ENCODE data around the gene MGAT2.
"Not testable (repeated sequence)": the region's sequence is repeated elsewhere in the genome, so short reads cannot be mapped to it uniquely, and the experiment has no call there.

MGAT2 gene

DNA sequence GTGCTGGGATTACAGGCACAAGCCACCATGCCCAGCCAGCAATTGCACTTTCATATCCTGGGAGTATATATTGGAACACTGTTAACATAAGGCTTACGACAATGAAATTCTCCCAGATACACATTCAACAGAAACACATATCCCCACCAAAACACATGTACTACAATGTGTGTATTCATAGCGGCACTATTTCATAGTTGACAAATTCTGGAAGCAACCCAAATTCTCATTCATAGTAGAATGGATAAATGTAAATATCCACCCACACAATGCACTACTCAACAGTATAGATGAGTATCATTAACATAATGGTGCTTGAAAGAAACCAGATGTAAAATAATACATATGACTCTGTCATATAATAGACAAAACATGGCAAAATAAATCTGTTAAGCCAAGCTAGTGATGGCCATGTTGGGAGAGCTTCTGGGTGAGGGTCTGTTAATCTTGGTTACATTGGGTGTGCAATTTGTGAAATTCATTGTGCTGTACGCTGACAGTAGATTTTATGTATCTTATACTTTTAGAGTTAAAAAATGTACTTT is 17.0 kb downstream of the MGAT2 start:
- no peaks in the 10 kb centered on the region for H3K36me3 ChIP-seq (ENCODE audit: control insufficient read depth, insufficient read depth, low read length)
- no peaks in the 10 kb centered on the region for H3K9me3 ChIP-seq (ENCODE audit: control insufficient read depth, low read length)
- H3K4me1 ChIP-seq (ENCODE audit: control insufficient read depth, insufficient read depth, low read length) = peaks cover 46% of the 10 kb centered on the region
- H3K27me3 ChIP-seq (ENCODE audit: control insufficient read depth, insufficient read depth, low read length) = no peaks in the 10 kb centered on the region
- no peak overlapping the region for H3K4me3 ChIP-seq (ENCODE audit: low read length)
- H3K9ac ChIP-seq (ENCODE audit: low read length) = no peak overlapping the region

- H3K27me3 ChIP-seq (ENCODE audit: control insufficient read depth, insufficient read depth, low read length) = no peaks in the 10 kb centered on the region
- no peaks in the 10 kb centered on the region for H3K36me3 ChIP-seq (ENCODE audit: control insufficient read depth, insufficient read depth, low read length)
- H3K4me3 ChIP-seq (ENCODE audit: low read length) = no peak overlapping the region
- H3K9ac ChIP-seq (ENCODE audit: low read length) = no peak overlapping the region
- peaks cover 48% of the 10 kb centered on the region for H3K4me1 ChIP-seq (ENCODE audit: control insufficient read depth, insufficient read depth, low read length)
- no peaks in the 10 kb centered on the region for H3K9me3 ChIP-seq (ENCODE audit: control insufficient read depth, low read length)
These were observed 20.2 kb downstream of the MGAT2 start for GRCh38 chr14:49640540-49641417.

GRCh38 chr14:49641697-49642129 is 21.1 kb downstream of the MGAT2 start:
- Histone ChIP-seq H3K9me3 (ENCODE audit: control insufficient read depth, low read length) (no peaks in the 10 kb centered on the region), H3K27me3 (ENCODE audit: control insufficient read depth, insufficient read depth, low read length) (no peaks in the 10 kb centered on the region), H3K4me1 (ENCODE audit: control insufficient read depth, insufficient read depth, low read length) (peaks cover 38% of the 10 kb centered on the region), H3K36me3 (ENCODE audit: control insufficient read depth, insufficient read depth, low read length) (no peaks in the 10 kb centered on the region), H3K9ac (ENCODE audit: low read length) (peak overlapping the region; percentile 61), H3K4me3 (ENCODE audit: low read length) (no peak overlapping the region)

- no peaks in the 10 kb centered on the region for H3K9me3 ChIP-seq (ENCODE audit: control insufficient read depth, low read length)
- peak overlapping the region; percentile 61 for H3K9ac ChIP-seq (ENCODE audit: low read length)
- H3K36me3 ChIP-seq (ENCODE audit: control insufficient read depth, insufficient read depth, low read length) = no peaks in the 10 kb centered on the region
- no peak overlapping the region for H3K4me3 ChIP-seq (ENCODE audit: low read length)
- H3K4me1 ChIP-seq (ENCODE audit: control insufficient read depth, insufficient read depth, low read length) = peaks cover 34% of the 10 kb centered on the region
- H3K27me3 ChIP-seq (ENCODE audit: control insufficient read depth, insufficient read depth, low read length) = no peaks in the 10 kb centered on the region
These were observed 21.6 kb downstream of the MGAT2 start for GRCh38 chr14:49642163-49642562.

DNA sequence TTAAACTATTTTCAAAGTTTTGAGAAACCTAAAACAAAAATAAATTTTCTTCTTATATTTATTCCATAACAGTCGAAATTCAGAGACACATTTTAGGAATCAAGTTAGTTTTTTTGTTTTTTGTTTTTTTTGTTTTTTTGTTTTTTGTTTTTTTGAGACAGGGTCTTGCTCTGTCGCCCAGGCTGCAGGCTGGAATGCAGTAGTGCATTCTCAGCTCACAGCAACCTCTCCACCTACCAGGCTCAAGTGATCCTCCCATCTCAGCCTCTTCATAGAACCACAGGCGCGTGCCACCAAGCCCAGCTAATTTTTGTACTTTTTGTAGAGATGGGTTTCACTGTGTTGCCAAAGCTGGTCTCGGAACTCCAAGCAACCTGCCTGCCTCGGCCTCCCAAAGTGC is 32.9 kb downstream of the MGAT2 start:
- no peaks in the 10 kb centered on the region for H3K9me3 ChIP-seq (ENCODE audit: control insufficient read depth, low read length)
- no peaks in the 10 kb centered on the region for H3K27me3 ChIP-seq (ENCODE audit: control insufficient read depth, insufficient read depth, low read length)
- H3K4me1 ChIP-seq (ENCODE audit: control insufficient read depth, insufficient read depth, low read length) = peaks cover 10% of the 10 kb centered on the region
- no peaks in the 10 kb centered on the region for H3K36me3 ChIP-seq (ENCODE audit: control insufficient read depth, insufficient read depth, low read length)
- no peak overlapping the region for H3K4me3 ChIP-seq (ENCODE audit: low read length)
- H3K9ac ChIP-seq (ENCODE audit: low read length) = no peak overlapping the region

- H3K36me3 ChIP-seq (ENCODE audit: control insufficient read depth, insufficient read depth, low read length) = no peaks in the 10 kb centered on the region
- H3K4me1 ChIP-seq (ENCODE audit: control insufficient read depth, insufficient read depth, low read length) = peaks cover 11% of the 10 kb centered on the region
- no peaks in the 10 kb centered on the region for H3K27me3 ChIP-seq (ENCODE audit: control insufficient read depth, insufficient read depth, low read length)
- H3K9me3 ChIP-seq (ENCODE audit: control insufficient read depth, low read length) = no peaks in the 10 kb centered on the region
- no peak overlapping the region for H3K4me3 ChIP-seq (ENCODE audit: low read length)
- H3K9ac ChIP-seq (ENCODE audit: low read length) = no peak overlapping the region
These were observed 33.9 kb downstream of the MGAT2 start for GRCh38 chr14:49654511-49654910.

- H3K27me3 ChIP-seq (ENCODE audit: control insufficient read depth, insufficient read depth, low read length); H3K9me3 ChIP-seq (ENCODE audit: control insufficient read depth, low read length); H3K36me3 ChIP-seq (ENCODE audit: control insufficient read depth, insufficient read depth, low read length); H3K9ac ChIP-seq (ENCODE audit: low read length); H3K4me3 ChIP-seq (ENCODE audit: low read length): not testable (repeated sequence)
- peaks cover 18% of the 10 kb centered on the region for H3K4me1 ChIP-seq (ENCODE audit: control insufficient read depth, insufficient read depth, low read length)
These were observed 36.9 kb downstream of the MGAT2 start for GRCh38 chr14:49657500-49657899.

- H3K9ac ChIP-seq (ENCODE audit: low read length) = no peak overlapping the region
- no peaks in the 10 kb centered on the region for H3K36me3 ChIP-seq (ENCODE audit: control insufficient read depth, insufficient read depth, low read length)
- no peak overlapping the region for H3K4me3 ChIP-seq (ENCODE audit: low read length)
- peaks cover 18% of the 10 kb centered on the region for H3K4me1 ChIP-seq (ENCODE audit: control insufficient read depth, insufficient read depth, low read length)
- no peaks in the 10 kb centered on the region for H3K27me3 ChIP-seq (ENCODE audit: control insufficient read depth, insufficient read depth, low read length)
- no peaks in the 10 kb centered on the region for H3K9me3 ChIP-seq (ENCODE audit: control insufficient read depth, low read length)
These were observed 39.2 kb downstream of the MGAT2 start for GRCh38 chr14:49659526-49660455.

- no peaks in the 10 kb centered on the region for H3K27me3 ChIP-seq (ENCODE audit: control insufficient read depth, insufficient read depth, low read length)
- H3K36me3 ChIP-seq (ENCODE audit: control insufficient read depth, insufficient read depth, low read length) = no peaks in the 10 kb centered on the region
- H3K4me3 ChIP-seq (ENCODE audit: low read length) = no peak overlapping the region
- no peaks in the 10 kb centered on the region for H3K4me1 ChIP-seq (ENCODE audit: control insufficient read depth, insufficient read depth, low read length)
- H3K9ac ChIP-seq (ENCODE audit: low read length) = no peak overlapping the region
- H3K9me3 ChIP-seq (ENCODE audit: control insufficient read depth, low read length) = no peaks in the 10 kb centered on the region
These were observed 49.9 kb downstream of the MGAT2 start for GRCh38 chr14:49670475-49670874.
